H9 (cell line): Measurements from ENCODE around the gene VEGFB. TPM values are rescaled to one million over a fixed set of nuclear protein-coding genes. Genes with fewer than 3 reads are reported as not detected.

Source experiments
- DNase-seq: peaks from one replicate; pipeline ENCODE4 v3.0.0-alpha.2; 2017
- H2AFZ ChIP-seq: one replicate; pipeline ENCODE4 v1.6.1; 2013; ENCODE audit warnings: mild to moderate bottlenecking, low read length, control low read depth, moderate library complexity
- H2AK5ac ChIP-seq: 2 replicates; pipeline ENCODE4 v1.6.1; 2013; ENCODE audit warnings: low read length, control low read depth, mixed read lengths; ENCODE audit not compliant: insufficient read length
- H2BK120ac ChIP-seq: one replicate; pipeline ENCODE4 v1.6.1; 2013; ENCODE audit warnings: low read depth, mild to moderate bottlenecking, low read length, control low read depth, inconsistent platforms; ENCODE audit not compliant: poor library complexity, severe bottlenecking
- H2BK12ac ChIP-seq: 2 replicates; pipeline ENCODE4 v1.6.1; 2013; ENCODE audit warnings: low read length, control low read depth, mixed read lengths, low read depth; ENCODE audit not compliant: insufficient read length
- H2BK15ac ChIP-seq: 2 replicates; pipeline ENCODE4 v1.6.1; 2013; ENCODE audit warnings: low read depth, low read length, control low read depth
- H2BK20ac ChIP-seq: one replicate; pipeline ENCODE4 v1.6.1; 2013; ENCODE audit warnings: low read depth, mild to moderate bottlenecking, low read length, control low read depth, inconsistent platforms; ENCODE audit not compliant: poor library complexity, severe bottlenecking
- H2BK5ac ChIP-seq: 2 replicates; pipeline ENCODE4 v1.6.1; 2013; ENCODE audit warnings: low read length, control low read depth, mixed read lengths; ENCODE audit not compliant: insufficient read length
- H3K14ac ChIP-seq: 2 replicates; pipeline ENCODE4 v1.6.1; 2013; ENCODE audit warnings: low read length, control low read depth; ENCODE audit not compliant: insufficient read depth
- H3K18ac ChIP-seq: 2 replicates; pipeline ENCODE4 v1.6.1; 2013; ENCODE audit warnings: low read depth, mild to moderate bottlenecking, mixed read lengths, low read length, control low read depth; ENCODE audit not compliant: insufficient read length
- H3K23ac ChIP-seq: 2 replicates; pipeline ENCODE4 v1.6.1; 2013; ENCODE audit warnings: low read length, control low read depth, mixed read lengths, low read depth; ENCODE audit not compliant: insufficient read length
- H3K23me2 ChIP-seq: 2 replicates; pipeline ENCODE4 v1.6.1; 2013; ENCODE audit warnings: low read depth, mild to moderate bottlenecking, mixed read lengths, low read length, control low read depth; ENCODE audit not compliant: insufficient read length, poor library complexity, severe bottlenecking
- H3K27ac ChIP-seq: 2 replicates; pipeline ENCODE4 v1.5.1; 2013; ENCODE audit warnings: low read length, control low read depth, mixed read lengths, low read depth; ENCODE audit not compliant: insufficient read length
- H3K27me3 ChIP-seq: 2 replicates; pipeline ENCODE4 v1.6.1; 2013; ENCODE audit warnings: low read length, control low read depth, inconsistent platforms; ENCODE audit not compliant: insufficient read depth
- H3K4ac ChIP-seq: 2 replicates; pipeline ENCODE4 v1.6.1; 2013; ENCODE audit warnings: low read depth, mild to moderate bottlenecking, control low read depth, inconsistent platforms, low read length, moderate library complexity
- H3K4me1 ChIP-seq: 2 replicates; pipeline ENCODE4 v1.6.1; 2013; ENCODE audit warnings: low read length, control low read depth, inconsistent platforms; ENCODE audit not compliant: insufficient read depth
- H3K4me2 ChIP-seq: 2 replicates; pipeline ENCODE4 v1.6.1; 2013; ENCODE audit warnings: low read length, control low read depth, mixed read lengths; ENCODE audit not compliant: insufficient read length, insufficient read depth
- H3K56ac ChIP-seq: 2 replicates; pipeline ENCODE4 v1.6.1; 2013; ENCODE audit warnings: low read depth, mild to moderate bottlenecking, mixed read lengths, low read length, control low read depth; ENCODE audit not compliant: insufficient read length
- H3K79me1 ChIP-seq: 2 replicates; pipeline ENCODE4 v1.6.1; 2013; ENCODE audit warnings: low read depth, mild to moderate bottlenecking, moderate library complexity, low read length, control low read depth, inconsistent platforms; ENCODE audit not compliant: insufficient read depth, poor library complexity, severe bottlenecking
- H3K79me2 ChIP-seq: 2 replicates; pipeline ENCODE4 v1.6.1; 2013; ENCODE audit warnings: low read length, control low read depth, inconsistent platforms; ENCODE audit not compliant: insufficient read depth
- H3K9ac ChIP-seq: 2 replicates; pipeline ENCODE4 v1.6.1; 2013; ENCODE audit warnings: low read length, control low read depth, mixed read lengths; ENCODE audit not compliant: insufficient read length; ENCODE audit errors: extremely low read depth
- H3K9me3 ChIP-seq: one replicate; pipeline ENCODE4 v1.6.1; 2013; ENCODE audit warnings: low read depth, low read length, inconsistent platforms; ENCODE audit not compliant: control insufficient read depth
- H3T11ph ChIP-seq: one replicate; pipeline ENCODE4 v1.6.1; 2013; ENCODE audit warnings: mild to moderate bottlenecking, low read length, control low read depth, inconsistent platforms
- H4K20me1 ChIP-seq: one replicate; pipeline ENCODE4 v1.6.1; 2013; ENCODE audit not compliant: control insufficient read depth, insufficient read length, insufficient read depth
- H4K5ac ChIP-seq: 2 replicates; pipeline ENCODE4 v1.6.1; 2013; ENCODE audit warnings: low read depth, mild to moderate bottlenecking, mixed read lengths, low read length, control low read depth; ENCODE audit not compliant: insufficient read length
- H4K8ac ChIP-seq: replicated peaks from 2 replicates; pipeline ENCODE4 v1.6.1; 2013; ENCODE audit warnings: low read length, control low read depth, mixed read lengths, low read depth; ENCODE audit not compliant: insufficient read length
- H4K91ac ChIP-seq: 2 replicates; pipeline ENCODE4 v1.6.1; 2013; ENCODE audit warnings: low read depth, mild to moderate bottlenecking, moderate library complexity, mixed read lengths, low read length, control low read depth; ENCODE audit not compliant: insufficient read length
- H3K27ac Mint-ChIP-seq, 3 experiments: 2 replicates in 2 of 3; 3 replicates in 1 of 3; pipeline ENCODE4 v1.8.0; 2020 to 2021; ENCODE audit warnings: mixed read lengths in 3 of 3, mild to moderate bottlenecking in 1 of 3, moderate library complexity in 1 of 3
- H3K27me3 Mint-ChIP-seq: 2 replicates; pipeline ENCODE4 v1.8.0; 2021; ENCODE audit warnings: low read depth, mild to moderate bottlenecking, moderate library complexity, mixed read lengths
- H3K36me3 Mint-ChIP-seq, 3 experiments: 2 replicates in 2 of 3; 3 replicates in 1 of 3; pipeline ENCODE4 v1.8.0; 2020 to 2021; ENCODE audit warnings: low read depth in 3 of 3, mixed read lengths in 3 of 3; ENCODE audit not compliant: insufficient read depth in 1 of 3
- H3K4me1 Mint-ChIP-seq, 2 experiments: 2 replicates each; pipeline ENCODE4 v1.8.0; 2020; ENCODE audit warnings: mixed read lengths in 2 of 2
- H3K4me3 Mint-ChIP-seq, 2 experiments: 2 replicates in 1 of 2; 3 replicates in 1 of 2; pipeline ENCODE4 v1.8.0; 2020 to 2021; ENCODE audit warnings: mild to moderate bottlenecking in 2 of 2, mixed read lengths in 2 of 2, moderate library complexity in 1 of 2
- H3K9me3 Mint-ChIP-seq, 2 experiments: 2 replicates in 1 of 2; 3 replicates in 1 of 2; pipeline ENCODE4 v1.8.0; 2020; ENCODE audit warnings: mild to moderate bottlenecking in 2 of 2, mixed read lengths in 2 of 2, moderate library complexity in 1 of 2
- CTCF ChIP-seq: fragments of 200-600 bp; sonication (generic); conservative IDR thresholded peaks from 3 replicates; pipeline ENCODE4 v1.8.0; 2021; ENCODE audit warnings: antibody characterized with exemption, mild to moderate bottlenecking
- WGBS: extraction: QIAGEN DNeasy Blood & Tissue Kit; methylation state at CpG from one replicate; pipeline ENCODE4 v1.1.7; 2013; ENCODE audit warnings: missing lambda C conversion rate, low lambda C conversion rate, mixed read lengths; ENCODE audit not compliant: insufficient read length; ENCODE audit errors: extremely low coverage; 5-methylcytosine and 5-hydroxymethylcytosine counted together
- total RNA-seq: library from RNA; stranded (reverse); gene quantifications from 2 replicates; pipeline ENCODE4 v1.2.1, GENCODE V29; 2021

Gene VEGFB
- total RNA-seq, 1 experiment from 2014 or later = 57.7 TPM

- no CpG with 5 or more reads among the region's 27 CpGs for WGBS
- no peaks in the 10 kb centered on the region for H3K9me3 ChIP-seq
- H2BK20ac ChIP-seq = no peak overlapping the region
- H3K4ac ChIP-seq = no peak overlapping the region
- Mint-ChIP-seq H3K27me3 (no peaks in the 10 kb centered on the region), H3K4me3 (no peak overlapping the region), H3K4me1 (peaks cover 13 to 14% of the 10 kb centered on the region in 2 experiments), H3K36me3 (peaks cover 44 to 86% (median 77%) of the 10 kb centered on the region in 3 experiments; a peak in 6 of 7 replicates), H3K27ac (peak overlapping the region in 2 of 3 experiments; percentile 88 to 91; a peak in 4 of 7 replicates), H3K9me3 (no peaks in the 10 kb centered on the region; a peak in 1 of 5 replicates)
- no peak overlapping the region for H3K4me2 ChIP-seq
- no peak overlapping the region for H4K91ac ChIP-seq
- H3K23me2 ChIP-seq = no peaks in the 10 kb centered on the region
- no peak for DNase-seq
- H2BK15ac ChIP-seq = no peak overlapping the region
- H3K23ac ChIP-seq = no peak overlapping the region
- H3K27ac ChIP-seq = no peak overlapping the region
- no peak overlapping the region for H4K5ac ChIP-seq
- no peak overlapping the region for H2BK12ac ChIP-seq
- no peaks in the 10 kb centered on the region for H3K4me1 ChIP-seq
- no peaks in the 10 kb centered on the region for H4K20me1 ChIP-seq
- H2BK120ac ChIP-seq = no peak overlapping the region
- H3K79me1 ChIP-seq = no peaks in the 10 kb centered on the region
- no peak for TF ChIP-seq CTCF
- no peaks in the 10 kb centered on the region for H3K79me2 ChIP-seq
- H3K27me3 ChIP-seq = no peaks in the 10 kb centered on the region
- H2BK5ac ChIP-seq = no peak overlapping the region
- H2AK5ac ChIP-seq = no peak overlapping the region
- no peak overlapping the region for H3K9ac ChIP-seq
- H3K14ac ChIP-seq = no peak overlapping the region
- H3K56ac ChIP-seq = no peak overlapping the region
- H3T11ph ChIP-seq = no peak overlapping the region
- no peak overlapping the region for H2AFZ ChIP-seq
- H3K18ac ChIP-seq = no peak overlapping the region
- H4K8ac ChIP-seq = no peak overlapping the region
Observed at GRCh38 chr11:64203421-64204079, 30.8 kb upstream of the VEGFB start.
